Stimulated activated CD8-positive, alpha-beta memory T cell treated with anti-CD3 and anti-CD28 coated beads, Interleukin-7, amount 100 ng/mL, for 24 hours (primary cell): ENCODE results near the gene SEMA4A.
A peak's percentile ranks its signal among the peaks of the same experiment; 100 is the strongest.
"Not testable (repeated sequence)": the region's sequence is repeated elsewhere in the genome, so short reads cannot be mapped to it uniquely, and the experiment has no call there.

Experiments
- DNase-seq: peaks from one replicate; pipeline ENCODE4 v3.0.0-alpha.2; 2020; ENCODE audit warnings: low read depth

Gene SEMA4A

DNA sequence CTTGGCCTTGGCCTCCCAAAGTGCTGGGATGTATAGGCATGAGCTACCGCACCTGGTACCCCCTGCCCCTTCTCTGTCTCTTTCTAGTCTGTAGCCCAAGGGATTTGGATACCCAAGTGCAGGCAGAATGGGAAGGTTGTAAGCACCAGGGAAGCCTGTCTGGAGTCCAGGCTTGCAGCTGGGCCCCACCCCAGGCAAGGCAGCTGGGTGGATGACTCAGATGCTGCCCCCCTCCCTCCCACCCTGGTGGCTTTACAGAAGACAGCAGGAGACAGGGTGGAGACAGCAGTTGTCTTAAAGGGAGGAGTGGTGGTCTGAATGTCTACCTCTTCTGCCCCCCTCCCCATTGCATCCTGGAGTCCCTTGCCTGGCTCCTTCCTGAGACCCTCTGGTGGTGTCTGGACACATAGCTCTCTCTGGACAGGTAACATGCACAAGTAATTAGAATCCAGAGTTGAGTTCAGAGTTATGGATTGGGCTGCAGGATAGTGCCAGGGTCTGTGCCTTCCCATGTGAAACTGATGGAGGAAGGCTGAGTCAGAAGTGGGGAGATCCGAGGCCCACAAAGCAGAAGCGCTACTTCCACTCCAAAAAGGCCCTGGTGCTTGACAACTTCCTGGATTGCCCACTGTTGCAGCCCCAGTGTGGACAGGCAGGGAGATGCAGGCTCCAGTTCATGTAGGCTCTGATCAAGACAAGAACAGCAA is 33.7 kb upstream of the SEMA4A start:
- DNase-seq = no peak

DNA sequence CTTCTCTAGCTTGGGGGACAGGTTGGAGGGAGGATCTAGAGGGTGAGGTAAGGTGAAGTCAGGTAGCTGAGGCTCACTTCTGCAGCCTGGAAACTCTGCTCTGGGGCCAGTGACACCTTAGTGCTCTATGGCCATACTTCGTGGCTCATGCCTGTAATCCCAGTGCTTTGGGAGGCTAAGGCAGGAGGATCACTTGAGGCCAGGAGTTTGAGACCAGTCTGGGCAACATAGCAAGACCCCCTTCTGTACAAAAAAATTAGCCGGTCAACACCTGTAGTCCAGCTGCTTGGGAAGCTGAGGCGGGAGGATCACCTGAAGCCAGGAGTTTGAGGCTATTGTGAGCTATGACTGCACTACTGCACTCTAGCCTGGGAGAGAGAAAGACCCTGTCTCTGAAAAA is 33.1 kb upstream of the SEMA4A start:
- no peak for DNase-seq

DNA sequence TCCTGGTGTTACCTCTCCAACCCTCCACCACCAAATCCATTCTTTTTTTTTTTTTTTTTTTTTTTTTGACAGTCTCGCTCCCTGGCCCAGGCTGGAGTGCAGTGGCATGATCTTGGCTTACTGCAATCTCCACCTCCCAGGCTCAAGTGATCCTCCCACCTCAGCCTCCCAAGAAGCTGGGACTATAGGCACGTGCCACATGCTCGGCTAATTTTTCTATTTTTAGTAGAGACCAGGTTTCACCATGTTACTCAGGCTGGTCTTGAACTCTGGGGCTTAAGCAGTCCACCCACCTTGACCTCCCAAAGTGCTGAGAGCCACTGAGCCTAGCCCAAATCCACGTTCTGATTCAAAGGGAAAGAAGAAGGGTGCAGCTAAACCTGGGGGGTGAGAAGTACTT is 32.4 kb upstream of the SEMA4A start:
- not testable (repeated sequence) for DNase-seq

DNA sequence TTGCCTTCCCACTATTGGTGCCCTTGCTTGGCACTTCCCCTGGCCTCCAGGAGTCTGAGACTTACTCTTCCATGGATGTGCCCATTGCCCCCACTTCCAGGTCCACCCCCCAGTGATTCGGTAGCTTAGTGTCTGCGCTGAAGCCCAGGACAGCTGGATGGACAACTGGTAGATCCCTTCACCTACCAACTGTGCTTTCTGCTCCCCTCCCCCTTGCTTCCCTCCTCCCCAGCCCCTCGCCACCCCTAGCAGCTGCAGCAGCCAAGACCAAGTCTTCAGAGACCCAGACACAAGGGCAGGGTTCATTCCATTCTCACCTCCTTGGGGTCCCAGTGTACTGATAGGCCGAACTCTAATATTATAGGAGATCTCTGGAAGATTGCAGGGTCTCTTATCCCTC is 31.9 kb upstream of the SEMA4A start:
- no peak for DNase-seq

DNA sequence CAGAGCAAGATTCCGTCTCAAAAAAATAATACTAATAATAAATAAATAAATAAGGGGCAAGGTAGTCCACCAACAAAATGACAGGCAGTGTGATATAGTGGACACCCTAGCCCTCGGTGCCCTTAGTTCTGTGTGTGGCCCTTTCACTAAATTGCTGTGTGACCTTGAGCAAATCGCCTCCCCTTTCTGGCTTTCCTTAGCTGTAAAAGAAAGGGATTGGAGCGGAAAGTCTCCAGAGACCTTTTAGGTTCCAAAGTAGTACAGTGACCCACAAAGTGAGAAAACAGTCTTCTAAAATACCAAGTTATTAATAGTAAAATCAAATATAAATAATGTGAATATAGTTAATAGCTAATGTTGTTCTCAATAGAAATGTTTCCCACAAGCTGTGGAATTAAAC is 31.3 kb upstream of the SEMA4A start:
- DNase-seq = no peak

DNA sequence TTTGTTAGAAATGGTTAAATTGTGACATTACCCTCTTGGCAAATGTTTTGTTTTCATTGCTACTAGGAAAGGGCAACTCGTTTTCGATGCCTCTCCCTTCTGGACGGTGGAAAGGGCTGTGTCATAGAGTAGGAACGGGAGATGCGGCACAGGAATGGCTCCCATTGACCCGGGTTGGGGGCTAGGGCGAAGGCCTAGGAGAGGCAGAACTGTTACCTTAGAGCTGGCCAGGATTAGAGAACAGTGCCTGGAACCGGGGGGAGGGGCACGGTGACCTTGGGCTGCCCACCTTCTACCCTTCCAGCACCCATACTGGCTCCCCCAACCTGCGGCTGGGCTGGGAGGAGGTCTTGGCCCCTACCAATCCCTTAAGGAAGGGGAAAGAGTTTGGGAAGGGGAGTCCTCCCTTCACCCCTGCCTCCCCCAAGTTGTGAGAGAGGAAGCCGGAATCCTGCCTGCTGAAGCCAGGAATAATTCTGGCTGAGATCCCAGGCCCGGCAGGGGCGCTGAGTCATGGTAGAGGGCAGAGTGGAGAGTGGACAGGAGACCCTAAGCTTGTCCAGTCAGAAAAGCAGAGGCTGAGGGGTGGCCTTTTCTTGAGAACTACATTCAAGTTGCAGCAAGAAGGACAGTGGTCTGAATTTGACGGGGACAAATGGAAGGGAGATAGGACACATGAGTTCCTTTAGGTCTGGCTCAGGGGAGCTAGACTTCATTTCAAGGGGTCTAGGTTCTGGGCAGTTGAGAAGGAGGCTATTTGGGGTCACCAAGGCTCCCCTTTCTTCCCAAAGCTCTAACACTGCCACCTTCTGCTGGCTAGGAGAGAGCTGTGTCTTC is 30.6 kb upstream of the SEMA4A start:
- no peak for DNase-seq

DNA sequence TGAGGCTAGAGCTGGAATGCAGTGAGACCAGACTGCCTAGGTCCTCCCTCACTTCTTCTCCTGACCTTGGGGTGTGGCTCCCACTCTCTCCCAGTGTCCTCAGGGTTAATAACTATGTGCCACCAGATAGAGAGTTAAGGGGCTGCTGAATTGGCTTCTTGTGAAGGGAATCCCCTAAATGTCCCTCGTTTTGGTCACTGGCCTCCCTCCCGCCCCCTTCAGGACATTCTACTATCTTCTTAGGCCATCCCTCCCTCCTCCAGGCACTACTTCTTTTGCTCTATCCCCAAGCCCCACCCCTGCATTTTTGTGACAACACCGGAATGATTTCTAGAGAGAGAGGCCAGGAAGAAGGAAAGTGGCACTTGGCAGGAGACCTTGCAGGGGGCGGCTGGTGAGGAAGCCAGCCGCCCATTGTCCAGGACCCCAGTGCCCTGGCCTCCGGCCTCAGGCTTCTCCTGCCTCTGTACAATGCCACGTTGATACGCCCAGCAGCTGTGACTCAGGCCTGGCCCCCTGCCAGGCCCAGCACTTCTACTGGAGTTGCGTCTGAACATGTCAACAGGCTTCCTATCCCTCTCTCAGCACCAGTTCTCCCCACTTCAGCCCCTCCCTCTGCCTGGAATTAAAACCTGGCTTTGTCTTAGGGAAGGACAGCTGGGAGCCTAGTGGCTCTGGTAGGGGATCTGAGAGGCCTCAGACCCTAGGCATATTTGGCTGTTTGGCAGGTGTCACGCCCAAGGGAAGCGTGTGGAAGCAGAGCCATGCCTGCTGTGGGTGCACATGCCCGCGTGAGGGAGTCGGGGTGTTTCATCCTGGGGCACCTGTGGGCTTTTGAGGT is 29.8 kb upstream of the SEMA4A start:
- DNase-seq = no peak

DNA sequence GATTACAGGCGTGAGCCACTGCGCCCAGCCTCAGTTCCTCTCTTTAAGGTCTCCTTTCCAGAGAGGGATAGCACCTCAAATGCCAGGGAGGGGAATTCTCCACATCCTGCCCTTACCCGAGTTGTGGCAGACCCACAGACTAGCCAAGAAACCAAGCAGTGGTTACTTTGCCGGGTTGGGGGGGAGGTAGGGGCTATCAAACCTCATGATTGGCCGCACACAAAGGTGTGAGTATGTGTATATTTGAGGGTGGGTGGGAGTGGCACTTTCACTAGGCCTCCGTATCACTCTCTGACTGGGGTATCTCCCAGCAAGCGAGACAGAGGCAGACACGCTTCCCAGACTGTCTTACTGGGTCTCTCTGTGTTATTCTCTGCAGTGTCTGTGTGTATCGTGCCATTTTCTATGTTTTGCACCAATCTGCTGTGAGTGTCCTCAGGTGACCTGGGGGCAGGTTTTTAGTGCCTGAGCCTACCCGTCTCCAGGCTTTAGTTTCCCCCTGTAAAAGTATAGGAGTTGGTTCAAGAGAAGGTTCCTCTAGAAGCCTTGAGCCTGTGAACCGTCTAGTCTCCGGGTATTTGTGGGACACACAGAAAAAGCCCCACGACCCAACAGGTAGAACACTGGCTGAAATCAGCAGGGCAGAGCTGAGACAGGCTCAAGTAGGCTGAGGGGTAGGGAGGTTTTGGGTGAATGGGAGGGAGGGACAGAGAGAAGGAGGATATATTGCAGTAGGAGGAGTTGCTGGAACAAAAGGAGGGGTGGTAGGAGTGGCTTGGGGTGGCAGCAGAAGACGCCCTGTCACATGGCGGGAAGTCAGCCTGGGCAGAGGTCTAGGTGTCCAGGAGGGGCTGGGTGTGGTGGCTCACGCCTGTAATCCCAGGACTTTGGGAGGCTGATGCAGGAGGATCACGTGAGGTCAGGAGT is 28.6 kb upstream of the SEMA4A start:
- no peak for DNase-seq

DNA sequence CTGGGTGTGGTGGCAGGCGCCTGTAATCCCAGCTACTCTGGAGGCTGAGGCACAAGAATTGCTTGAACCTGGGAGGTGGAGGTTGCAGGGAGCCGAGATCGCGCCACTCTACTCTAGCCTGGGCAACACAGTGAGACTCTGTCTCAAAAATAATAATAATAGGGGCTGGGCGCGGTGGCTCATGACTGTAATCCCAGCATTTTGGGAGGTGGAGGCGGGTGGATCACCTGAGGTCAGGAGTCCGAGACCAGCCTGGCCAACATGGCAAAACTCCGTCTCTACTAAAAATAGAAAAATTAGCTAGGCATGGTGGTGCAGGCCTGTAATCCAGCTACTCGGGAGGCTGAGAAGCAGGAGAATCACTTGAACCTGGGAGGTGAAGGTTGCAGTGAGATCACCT is 27.8 kb upstream of the SEMA4A start:
- not testable (repeated sequence) for DNase-seq

DNA sequence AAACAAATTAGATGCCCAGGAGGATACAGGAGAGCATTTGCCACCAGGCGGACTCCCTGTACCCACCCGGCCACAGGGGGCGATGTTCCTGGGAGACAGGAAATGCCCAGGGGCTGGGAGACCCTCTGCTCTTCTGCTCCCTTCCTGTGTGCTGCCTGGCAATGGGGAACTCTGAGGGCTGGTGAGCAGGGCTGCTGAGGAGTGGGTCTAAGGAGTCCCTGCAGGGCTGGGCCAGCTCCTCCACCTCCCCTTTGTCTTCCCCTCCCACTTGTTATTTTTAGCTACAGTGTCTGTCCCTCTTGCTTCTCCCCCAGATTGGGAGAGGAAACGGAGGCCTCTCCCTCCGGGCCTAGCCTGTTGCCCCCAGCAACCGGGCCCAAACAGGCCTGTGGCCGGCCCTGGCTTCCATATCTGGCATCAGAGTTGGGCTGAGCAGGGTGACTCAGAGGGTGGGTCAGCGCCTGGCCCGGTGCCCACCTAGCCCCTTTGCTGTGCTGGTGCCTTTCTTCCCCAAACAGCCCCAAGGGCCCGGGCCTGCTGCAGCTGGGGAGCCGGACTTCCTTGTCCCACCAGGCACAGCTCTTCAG is 27.2 kb upstream of the SEMA4A start:
- DNase-seq = no peak

DNA sequence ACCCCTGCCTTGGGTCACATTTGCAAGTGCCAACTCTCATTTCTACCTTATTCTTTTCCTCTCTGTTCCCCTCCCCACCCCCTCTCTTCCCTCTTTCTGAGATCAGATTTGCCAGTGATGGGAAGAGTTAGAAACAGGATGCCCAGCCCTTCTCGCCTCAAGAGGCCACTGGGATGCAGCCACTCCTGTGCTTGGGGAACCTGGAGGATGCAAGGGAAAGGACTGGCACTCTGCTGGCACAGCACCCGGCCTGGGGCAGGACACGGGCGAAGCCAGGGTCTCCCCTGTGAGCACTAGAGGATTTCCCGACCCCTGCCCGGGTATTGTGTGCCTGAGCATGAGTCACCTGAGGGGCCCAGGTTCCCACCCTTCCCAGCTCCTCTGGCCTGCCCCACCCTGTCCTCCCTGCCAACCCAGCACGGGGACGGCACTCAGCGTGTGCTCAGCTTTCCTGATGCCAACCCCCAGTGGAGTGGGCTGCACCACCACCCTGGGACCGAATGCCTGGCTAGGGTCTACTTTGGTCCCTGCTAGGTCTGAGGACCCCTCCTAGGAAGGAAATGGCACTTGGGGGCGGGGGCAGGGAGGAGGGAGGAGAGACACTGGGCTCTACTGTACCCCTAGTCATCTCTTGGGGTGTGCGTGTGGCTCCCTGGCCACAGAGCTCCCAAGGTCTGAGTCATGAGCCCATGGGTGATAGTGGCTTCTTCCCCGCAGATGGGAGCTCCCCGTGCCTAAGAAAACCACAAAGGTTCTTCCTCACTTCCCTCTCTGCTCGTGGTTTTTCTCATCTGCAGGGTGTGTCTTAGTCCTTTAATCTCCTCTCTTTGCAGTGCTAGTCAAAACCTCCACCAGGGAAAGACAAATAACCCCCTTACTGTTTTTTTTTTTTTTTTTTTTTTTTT is 26.5 kb upstream of the SEMA4A start:
- peak; percentile 65 for DNase-seq

DNA sequence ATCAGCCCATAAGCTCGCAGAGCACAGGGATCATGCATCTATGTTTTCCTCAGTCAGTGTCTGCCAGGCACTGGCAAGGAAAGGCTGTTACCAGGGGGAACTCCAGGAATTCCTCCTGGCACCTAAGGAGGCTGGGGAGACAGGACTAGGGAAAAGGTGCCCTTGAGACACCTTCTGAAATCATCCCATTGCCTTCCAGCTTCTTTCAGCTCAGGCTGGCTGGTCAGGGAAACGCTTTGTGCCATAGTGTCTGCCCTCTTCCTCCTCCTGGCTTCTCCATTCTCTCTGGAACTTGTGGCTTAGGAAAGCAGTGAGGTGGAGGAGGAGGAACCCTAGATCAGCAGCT is 25.1 kb upstream of the SEMA4A start:
- no peak for DNase-seq

DNA sequence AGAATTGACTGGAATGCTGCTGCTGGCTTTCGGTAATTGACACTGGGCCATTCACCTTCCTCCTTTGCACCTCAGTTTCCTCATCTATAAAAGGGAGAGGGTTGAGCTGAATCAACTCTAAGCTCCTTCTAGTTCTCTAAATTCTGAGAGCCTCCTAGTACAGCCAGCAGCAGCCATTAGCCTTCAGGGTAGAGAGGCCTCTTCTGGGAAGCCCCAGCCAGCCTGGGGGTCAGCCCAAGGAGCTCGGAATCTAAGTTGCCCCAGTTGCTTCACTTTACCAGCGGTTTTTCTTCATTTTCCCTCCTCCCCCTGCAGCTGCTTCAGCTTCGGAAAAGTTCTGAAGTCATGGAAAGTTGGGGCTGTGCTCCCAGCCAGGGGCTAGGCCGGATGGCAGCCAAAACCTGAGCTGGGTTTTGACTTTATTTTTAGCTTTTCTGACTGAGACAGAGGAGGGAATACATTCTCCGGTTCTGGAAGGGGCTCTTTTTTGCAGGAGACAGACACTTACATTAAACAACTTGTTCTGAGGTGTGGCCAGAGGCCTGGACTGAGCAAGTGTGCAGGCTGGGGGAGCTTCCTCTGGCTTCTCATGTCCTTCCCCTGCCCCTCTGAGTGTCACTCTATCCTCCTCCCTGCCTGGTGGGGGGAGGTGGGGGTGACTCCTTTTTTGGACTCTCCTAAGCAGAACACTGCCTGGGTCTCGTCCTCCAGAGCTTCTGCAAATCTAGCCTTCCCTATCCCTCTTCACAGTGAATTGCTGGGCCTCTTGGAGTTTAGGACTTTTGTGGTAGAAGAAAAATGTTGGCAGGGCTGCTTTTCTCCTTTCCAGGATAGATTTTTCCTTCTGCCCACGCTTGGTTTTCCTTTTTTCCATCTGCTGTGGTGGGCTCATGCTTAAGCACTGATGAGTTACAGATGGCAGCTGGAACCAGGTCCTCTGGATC is 24.5 kb upstream of the SEMA4A start:
- no peak for DNase-seq

DNA sequence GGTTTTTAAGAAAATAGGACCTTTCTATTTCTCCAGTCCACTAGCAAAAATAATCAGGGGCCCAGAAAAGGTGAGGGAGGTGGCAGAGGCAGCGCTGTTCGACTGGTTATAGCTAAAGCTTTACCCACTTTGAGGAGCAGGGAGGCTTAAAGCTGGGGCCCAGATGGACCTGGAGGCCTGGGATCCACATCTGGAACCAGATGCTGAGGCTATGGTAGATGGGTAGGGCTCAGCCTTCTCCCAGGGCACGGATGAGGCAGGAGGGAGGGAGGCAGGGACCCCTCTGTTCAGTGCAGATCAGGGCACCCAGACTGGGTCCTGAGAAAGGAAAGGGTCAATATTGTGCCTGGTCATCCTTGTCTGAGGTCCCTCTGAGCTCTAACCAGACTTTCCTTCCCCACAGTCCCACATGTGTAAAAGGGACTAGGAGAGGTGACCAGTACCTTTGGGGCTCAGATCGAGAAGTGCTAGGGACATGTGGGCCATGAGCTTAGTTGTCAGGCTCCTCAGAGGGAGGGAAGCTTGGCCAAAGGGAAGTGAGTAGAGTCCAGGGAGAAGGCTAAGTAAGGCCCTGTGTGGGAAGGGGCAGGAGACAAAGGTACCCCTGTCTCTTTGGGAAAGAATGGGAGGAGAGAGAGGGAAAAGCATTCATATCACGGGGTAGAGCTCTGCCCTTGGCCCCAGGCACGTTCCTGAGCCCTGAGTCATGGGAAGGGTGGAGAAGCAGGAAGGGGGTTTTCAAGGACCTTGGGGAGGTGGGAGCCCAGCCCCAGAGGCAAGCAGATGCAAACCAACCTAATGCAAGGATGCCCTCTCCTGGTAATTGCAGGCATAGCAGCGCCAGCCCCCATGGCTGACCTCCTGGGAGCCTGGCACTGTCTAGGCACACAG is 23.5 kb upstream of the SEMA4A start:
- no peak for DNase-seq

DNA sequence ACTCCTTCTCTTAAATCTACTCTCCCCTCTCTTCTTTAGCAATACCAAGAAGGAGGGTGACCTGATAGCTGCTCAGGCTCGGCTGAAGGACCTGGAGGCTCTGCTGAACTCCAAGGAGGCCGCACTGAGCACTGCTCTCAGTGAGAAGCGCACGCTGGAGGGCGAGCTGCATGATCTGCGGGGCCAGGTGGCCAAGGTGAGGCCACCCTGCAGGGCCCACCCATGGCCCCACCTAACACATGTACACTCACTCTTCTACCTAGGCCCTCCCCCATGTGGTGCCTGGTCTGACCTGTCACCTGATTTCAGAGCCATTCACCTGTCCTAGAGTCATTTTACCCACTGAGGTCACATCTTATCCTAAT is 22.8 kb upstream of the SEMA4A start:
- DNase-seq = no peak

DNA sequence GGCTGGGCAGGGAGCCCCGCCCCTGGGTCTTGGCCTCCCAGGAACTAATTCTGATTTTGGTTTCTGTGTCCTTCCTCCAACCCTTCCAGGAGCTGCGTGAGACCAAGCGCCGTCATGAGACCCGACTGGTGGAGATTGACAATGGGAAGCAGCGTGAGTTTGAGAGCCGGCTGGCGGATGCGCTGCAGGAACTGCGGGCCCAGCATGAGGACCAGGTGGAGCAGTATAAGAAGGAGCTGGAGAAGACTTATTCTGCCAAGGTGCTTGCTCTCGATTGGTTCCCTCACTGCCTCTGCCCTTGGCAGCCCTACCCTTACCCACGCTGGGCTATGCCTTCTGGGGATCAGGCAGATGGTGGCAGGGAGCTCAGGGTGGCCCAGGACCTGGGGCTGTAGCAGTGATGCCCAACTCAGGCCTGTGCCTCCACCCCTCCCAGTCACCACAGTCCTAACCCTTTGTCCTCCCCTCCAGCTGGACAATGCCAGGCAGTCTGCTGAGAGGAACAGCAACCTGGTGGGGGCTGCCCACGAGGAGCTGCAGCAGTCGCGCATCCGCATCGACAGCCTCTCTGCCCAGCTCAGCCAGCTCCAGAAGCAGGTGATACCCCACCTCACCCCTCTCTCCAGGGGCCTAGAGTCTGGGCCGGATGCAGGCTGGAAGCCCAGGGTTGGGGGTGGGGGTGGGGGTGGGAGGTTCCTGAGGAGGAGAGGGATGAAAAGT is 18.5 kb upstream of the SEMA4A start:
- no peak for DNase-seq
